OCI-LY7 (cell line): Measurements from ENCODE around the gene RHBDL1. TPM values are rescaled to one million over a fixed set of nuclear protein-coding genes. Genes with fewer than 3 reads are reported as not detected.

Source experiments
- BruUV-seq: library from RNA; stranded (reverse); fragments of 400-500 nt; replicated peaks from 2 replicates; lab custom pipeline; 2021; lab: Mats Ljungman, UMichigan
- CTCF ChIA-PET: fragments of 300-600 bp; sonication (Branson Sonifier 250); formaldehyde crosslinking; loops from one replicate; lab custom pipeline; 2022; ENCODE audit warnings: antibody characterized with exemption; ENCODE audit not compliant: unreplicated experiment; lab: Charles Lee
- POLR2A ChIA-PET: fragments of 300-600 bp; sonication (Branson Sonifier 250); formaldehyde crosslinking; loops from one replicate; lab custom pipeline; 2022; ENCODE audit warnings: antibody characterized with exemption; lab: Charles Lee
- DNase-seq: peaks from one replicate; pipeline ENCODE4 v3.0.0-alpha.2; 2015; ENCODE audit warnings: low spot score
- H2AFZ ChIP-seq: fragments of 200-600 bp; sonication (generic), shearing (Covaris generic); 2 replicates; pipeline ENCODE4 v1.6.1; 2014; ENCODE audit warnings: mild to moderate bottlenecking, antibody characterized with exemption, low read length, moderate library complexity
- H3K27ac ChIP-seq: fragments of 200-600 bp; sonication (generic); 2 replicates; pipeline ENCODE4 v1.5.1; 2014; ENCODE audit warnings: mixed run types, low read depth, mild to moderate bottlenecking, moderate library complexity, low read length, inconsistent platforms; ENCODE audit not compliant: poor library complexity, severe bottlenecking
- H3K36me3 ChIP-seq: fragments of 200-600 bp; sonication (generic); 2 replicates; pipeline ENCODE4 v1.6.1; 2014; ENCODE audit warnings: mild to moderate bottlenecking, antibody characterized with exemption, low read length, moderate library complexity, mixed read lengths; ENCODE audit not compliant: insufficient read depth
- H3K4me1 ChIP-seq: fragments of 200-600 bp; sonication (generic); 2 replicates; pipeline ENCODE4 v1.5.1; 2014; ENCODE audit warnings: mild to moderate bottlenecking, low read length; ENCODE audit not compliant: insufficient read depth, poor library complexity, severe bottlenecking
- H3K4me2 ChIP-seq: fragments of 200-600 bp; sonication (generic); 2 replicates; pipeline ENCODE4 v1.6.1; 2014; ENCODE audit warnings: mild to moderate bottlenecking, low read length
- H3K4me3 ChIP-seq: fragments of 200-600 bp; sonication (generic); 2 replicates; pipeline ENCODE4 v1.5.1; 2014; ENCODE audit warnings: mild to moderate bottlenecking, low read depth, low read length; ENCODE audit not compliant: poor library complexity, severe bottlenecking
- H3K79me2 ChIP-seq: fragments of 200-600 bp; sonication (generic); 2 replicates; pipeline ENCODE4 v1.6.1; 2016; ENCODE audit warnings: low read depth, mild to moderate bottlenecking, low read length, moderate library complexity, mixed read lengths; ENCODE audit not compliant: insufficient read depth
- H3K9me2 ChIP-seq: fragments of 200-600 bp; sonication (generic); 2 replicates; pipeline ENCODE4 v1.6.1; 2016; ENCODE audit warnings: mild to moderate bottlenecking, low read length, mixed read lengths; ENCODE audit not compliant: insufficient read depth
- H3K9me3 ChIP-seq: fragments of 200-600 bp; sonication (generic); 2 replicates; pipeline ENCODE4 v1.6.1; 2014; ENCODE audit warnings: mild to moderate bottlenecking, mixed run types, low read length, mixed read lengths
- H4K20me1 ChIP-seq: fragments of 200-600 bp; sonication (generic); 2 replicates; pipeline ENCODE4 v1.6.1; 2014; ENCODE audit warnings: mild to moderate bottlenecking, antibody characterized with exemption, low read length, moderate library complexity, mixed read lengths; ENCODE audit not compliant: insufficient read depth
- CTCF ChIP-seq: fragments of 200-600 bp; sonication (generic); conservative IDR thresholded peaks from 2 replicates; pipeline ENCODE4 v1.5.1; 2014; ENCODE audit warnings: mild to moderate bottlenecking, antibody characterized with exemption, low read length, moderate library complexity, mixed read lengths
- EZH2phosphoT487 ChIP-seq: fragments of 200-600 bp; sonication (generic); IDR thresholded peaks from 2 replicates; pipeline ENCODE4 v1.6.1; 2018; ENCODE audit warnings: low read depth, borderline replicate concordance, mild to moderate bottlenecking, mixed run types, antibody characterized with exemption, low read length, moderate library complexity, mixed read lengths
- intact Hi-C: fragments of 100-400 bp; cut with micrococcal nuclease; formaldehyde crosslinking; loops from one replicate; pipeline ENCODE4 v1.10.0; 2022; ENCODE audit not compliant: unreplicated experiment
- total RNA-seq, 2 experiments: library from RNA; depleted of rRNA in 1 of 2; stranded (reverse); fragments of >200 nt in 1 of 2; shearing (Covaris generic) in 1 of 2; gene quantifications; 2 replicates each; pipeline ENCODE4 v1.2.3, GENCODE V29; 2014 to 2022

Gene RHBDL1
- total RNA-seq, 2 experiments from 2014 or later: 4.2 TPM

- ChIA-PET POLR2A (no interaction called here), CTCF (no interaction called here)
- peaks cover 5% of the 10 kb centered on the region; the same call in 1 of the 2 replicates for H4K20me1 ChIP-seq
- H3K36me3 ChIP-seq: peaks cover 46% of the 10 kb centered on the region
- BruUV-seq: no TSS peak
- H3K9me3 ChIP-seq: no peaks in the 10 kb centered on the region
- H3K4me2 ChIP-seq: peak overlapping the region; percentile 96
- TF ChIP-seq EZH2phosphoT487 (no peak), CTCF (no peak)
- H3K4me1 ChIP-seq: peaks cover 34% of the 10 kb centered on the region
- no peaks in the 10 kb centered on the region for H3K9me2 ChIP-seq
- no peak for DNase-seq
- H3K4me3 ChIP-seq: peak overlapping the region; percentile 83
- intact Hi-C loops: loop anchor here (5.0 kb wide), 1 partner anchor 39 kb away; the partner anchor contains the start of gene ANTKMT
- peak overlapping the region; percentile 33 for H3K27ac ChIP-seq
- H2AFZ ChIP-seq: no peak overlapping the region
- H3K79me2 ChIP-seq: peaks cover 25% of the 10 kb centered on the region; the same call in 1 of the 2 replicates
These were observed 8.1 kb downstream of the RHBDL1 start for GRCh38 chr16:683396-684070.

- intact Hi-C loops: loop anchor here (5.0 kb wide), 1 partner anchor 38 kb away; the partner anchor contains the start of gene ANTKMT
- BruUV-seq: no TSS peak
- Histone ChIP-seq H3K36me3 (peaks cover 46% of the 10 kb centered on the region), H3K27ac (peak within 1 kb of the TSS; percentile 33), H3K79me2 (peaks cover 27% of the 10 kb centered on the region; the same call in 1 of the 2 replicates), H4K20me1 (0 out of 2 replicates have a peak, but pooled peaks cover 5% of the 10 kb centered on the region), H3K4me1 (peaks cover 36% of the 10 kb centered on the region), H3K9me2 (no peaks in the 10 kb centered on the region), H3K4me2 (peak within 1 kb of the TSS; percentile 96), H3K4me3 (peak within 1 kb of the TSS; percentile 83), H3K9me3 (no peaks in the 10 kb centered on the region), H2AFZ (no peak within 1 kb of the TSS)
- ChIA-PET POLR2A (no interaction called here), CTCF (no interaction called here)
- peak; percentile 97 for DNase-seq
- TF ChIP-seq EZH2phosphoT487 (no peak), CTCF (no peak)
These were observed 8.8 kb downstream of the RHBDL1 start, which contains the start of gene JMJD8 for GRCh38 chr16:684071-684794. TSS of gene JMJD8 (minus strand) at chr16:684334. CDS start at chr16:684319, 15 bp downstream.
